HepG2 (cell line): Measurements from ENCODE around the gene NT5C. TPM values are rescaled to one million over a fixed set of nuclear protein-coding genes. Genes with fewer than 3 reads are reported as not detected.

ENCODE experiments used
- AGO2 ChIP-seq: fragments of 200-400 bp; formaldehyde crosslinking; optimal IDR thresholded peaks from 2 replicates; pipeline ENCODE3; 2017; ENCODE audit warnings: mild to moderate bottlenecking, low read depth, low read length, moderate library complexity
- CEBPB ChIP-seq: IDR thresholded peaks from 2 replicates; pipeline ENCODE4 v1.6.1; 2011; ENCODE audit warnings: low read depth, low read length, improper control_type of control experiment, borderline replicate concordance
- FOXO1 ChIP-seq: sonication (generic); formaldehyde crosslinking; IDR thresholded peaks from 2 replicates; pipeline ENCODE4 v1.4.0; 2020; ENCODE audit warnings: missing genetic modification reagents
- HDAC2 ChIP-seq: sonication (generic); formaldehyde crosslinking; IDR thresholded peaks from 2 replicates; pipeline ENCODE4 v1.4.0; 2020; ENCODE audit warnings: missing genetic modification reagents
- HNRNPK ChIP-seq: fragments of 200-400 bp; formaldehyde crosslinking; IDR thresholded peaks from 2 replicates; pipeline ENCODE4 v1.6.1; 2018; ENCODE audit warnings: low read length, low read depth, moderate library complexity, mild to moderate bottlenecking; ENCODE audit not compliant: poor library complexity, severe bottlenecking
- IKZF4 ChIP-seq: sonication (generic); formaldehyde crosslinking; IDR thresholded peaks from 2 replicates; pipeline ENCODE4 v1.5.1; 2020; ENCODE audit warnings: borderline replicate concordance, mild to moderate bottlenecking, low read depth, missing genetic modification reagents; ENCODE audit errors: not compliant biosample characterization
- KAT7 ChIP-seq: IDR thresholded peaks from 2 replicates; pipeline ENCODE4 v1.6.1; 2018; ENCODE audit warnings: borderline replicate concordance, missing compliant biosample characterization
- NR2C2 ChIP-seq: sonication (generic); formaldehyde crosslinking; IDR thresholded peaks from 2 replicates; pipeline ENCODE4 v1.4.0; 2020; ENCODE audit warnings: missing genetic modification reagents, mild to moderate bottlenecking, moderate library complexity, borderline replicate concordance
- NRL ChIP-seq: sonication (generic); formaldehyde crosslinking; IDR thresholded peaks from 2 replicates; pipeline ENCODE4 v1.5.0; 2020; ENCODE audit warnings: missing genetic modification reagents, mild to moderate bottlenecking, moderate library complexity, borderline replicate concordance
- PITX1 ChIP-seq: sonication (generic); formaldehyde crosslinking; IDR thresholded peaks from 2 replicates; pipeline ENCODE4 v1.5.1; 2020; ENCODE audit warnings: mild to moderate bottlenecking, missing genetic modification reagents
- RELA ChIP-seq: sonication (generic); formaldehyde crosslinking; IDR thresholded peaks from 2 replicates; pipeline ENCODE4 v1.4.0; 2020; ENCODE audit warnings: missing genetic modification reagents
- SP1 ChIP-seq, 2 experiments: fragments of 450-650 bp in 1 of 2; sonication (generic) in 1 of 2; formaldehyde crosslinking in 1 of 2; IDR thresholded peaks; 2 replicates each; pipeline versions ENCODE4 v1.4.0 to v1.6.1; 2016 to 2020; ENCODE audit warnings: missing genetic modification reagents in 1 of 2
- TCF7 ChIP-seq: sonication (generic); IDR thresholded peaks from 2 replicates; pipeline ENCODE4 v1.6.1; 2016; ENCODE audit warnings: antibody characterized with exemption, low read depth
- ZBTB20 ChIP-seq: sonication (generic); formaldehyde crosslinking; IDR thresholded peaks from 2 replicates; pipeline ENCODE4 v1.8.1; 2023; ENCODE audit warnings: missing genetic modification reagents, low read depth, mild to moderate bottlenecking, borderline replicate concordance
- ZBTB38 ChIP-seq: sonication (generic); formaldehyde crosslinking; IDR thresholded peaks from 2 replicates; pipeline ENCODE4 v1.5.1; 2020; ENCODE audit warnings: mild to moderate bottlenecking, missing genetic modification reagents
- ZNF329 ChIP-seq: sonication (generic); formaldehyde crosslinking; IDR thresholded peaks from 2 replicates; pipeline ENCODE4 v1.9.0; 2021; ENCODE audit warnings: low read depth, mild to moderate bottlenecking, missing genetic modification reagents
- ZNF468 ChIP-seq: sonication (generic); formaldehyde crosslinking; IDR thresholded peaks from 2 replicates; pipeline ENCODE4 v1.8.0; 2022; ENCODE audit warnings: mild to moderate bottlenecking, moderate library complexity, missing genetic modification reagents
- ZNF598 ChIP-seq: sonication (generic); formaldehyde crosslinking; IDR thresholded peaks from 2 replicates; pipeline ENCODE4 v1.5.1; 2020; ENCODE audit warnings: mild to moderate bottlenecking, missing genetic modification reagents, borderline replicate concordance
- ZNF883 ChIP-seq: sonication (generic); formaldehyde crosslinking; IDR thresholded peaks from 2 replicates; pipeline ENCODE4 v1.5.1; 2020; ENCODE audit warnings: mild to moderate bottlenecking, missing genetic modification reagents; ENCODE audit errors: not compliant biosample characterization
- ZSCAN29 ChIP-seq: sonication (generic); formaldehyde crosslinking; conservative IDR thresholded peaks from 2 replicates; pipeline ENCODE4 v1.4.0; 2020; ENCODE audit warnings: mild to moderate bottlenecking, missing genetic modification reagents
- polyA plus RNA-seq, 8 experiments: library from polyadenylated mRNA; depleted of rRNA in 3 of 8; stranded (reverse) in 7 of 8; unstranded in 1 of 8; fragments of >200 nt; fragmentation: Illumina TruSeq in 4 of 8; extraction: Trizol in 4 of 8; gene quantifications; 2 replicates each; pipeline versions ENCODE4 v1.2.1 to v1.2.3, GENCODE V29; 2011 to 2016; ENCODE audit warnings: low read depth in 4 of 8, missing spikeins in 1 of 8, mixed read lengths in 1 of 8; ENCODE audit not compliant: insufficient read depth in 1 of 8
- total RNA-seq, 5 experiments: library from RNA; depleted of rRNA; stranded (reverse); fragments of >200 nt; fragmentation: Illumina TruSeq; extraction: Trizol; gene quantifications; 2 replicates each; pipeline ENCODE4 v1.2.3, GENCODE V29; 2016; ENCODE audit warnings: low read depth in 1 of 5
- TF ChIP-seq, protein P1 (sequence below): fragments of 450-650 bp; IDR thresholded peaks from 2 replicates; pipeline ENCODE4 v1.6.1; 2016
- TF ChIP-seq, protein P2 (sequence below): sonication (generic); formaldehyde crosslinking; IDR thresholded peaks from 2 replicates; pipeline ENCODE4 v1.4.0; 2020; ENCODE audit warnings: missing genetic modification reagents
- TF ChIP-seq, protein P3 (sequence below): sonication (generic); formaldehyde crosslinking; IDR thresholded peaks from 2 replicates; pipeline ENCODE4 v1.4.0; 2020; ENCODE audit warnings: low read depth, mild to moderate bottlenecking, missing genetic modification reagents
- TF ChIP-seq, protein P4 (sequence below): sonication (generic); formaldehyde crosslinking; IDR thresholded peaks from 2 replicates; pipeline ENCODE4 v1.8.0; 2022; ENCODE audit warnings: mild to moderate bottlenecking, missing genetic modification reagents, borderline replicate concordance

The NT5C gene
- total and polyA plus RNA-seq, 2 of the 13 experiments (the other 11 are each of a cell fraction or from before 2014, with no cell fraction given): 42.8 to 48.6 TPM

DNA sequence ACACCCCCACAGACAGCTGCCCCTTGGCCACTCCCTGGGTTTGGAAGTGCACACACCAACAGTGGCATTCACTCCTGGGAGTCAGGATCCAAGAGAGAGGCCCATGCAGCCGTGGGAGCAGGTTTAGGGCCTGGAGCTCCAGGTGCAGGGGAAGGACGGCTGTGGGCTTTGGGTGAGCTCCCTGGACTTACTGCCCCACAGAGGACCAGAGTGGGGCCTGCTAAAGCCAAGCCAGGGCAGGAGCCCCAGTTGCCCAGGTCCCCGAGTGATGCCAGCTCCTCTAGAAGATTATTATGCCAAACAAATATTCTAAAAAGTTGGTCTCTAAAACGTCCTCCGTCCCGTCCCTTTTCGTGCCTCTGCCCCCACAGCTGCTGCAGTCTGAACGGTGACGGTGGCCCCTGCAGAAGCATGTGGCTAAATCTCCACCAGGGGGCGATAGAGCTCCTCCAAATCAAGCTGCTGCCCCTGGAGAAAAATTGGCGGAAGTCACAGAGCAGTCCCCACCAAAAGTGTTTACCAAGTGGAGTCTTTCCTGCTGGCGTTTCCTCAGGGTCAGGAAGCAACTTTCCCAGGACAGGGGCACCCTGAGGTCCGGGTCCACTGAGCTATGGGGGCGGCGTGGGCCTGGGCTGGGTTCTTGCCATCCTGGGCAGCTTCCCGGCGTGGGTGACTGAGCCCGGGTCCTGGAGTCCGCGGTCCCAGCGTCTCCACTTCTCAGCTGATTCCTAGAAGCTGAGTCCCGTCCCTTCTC lies 17.6 kb downstream of the NT5C start (continued):
- TF ChIP-seq, protein P1, sequence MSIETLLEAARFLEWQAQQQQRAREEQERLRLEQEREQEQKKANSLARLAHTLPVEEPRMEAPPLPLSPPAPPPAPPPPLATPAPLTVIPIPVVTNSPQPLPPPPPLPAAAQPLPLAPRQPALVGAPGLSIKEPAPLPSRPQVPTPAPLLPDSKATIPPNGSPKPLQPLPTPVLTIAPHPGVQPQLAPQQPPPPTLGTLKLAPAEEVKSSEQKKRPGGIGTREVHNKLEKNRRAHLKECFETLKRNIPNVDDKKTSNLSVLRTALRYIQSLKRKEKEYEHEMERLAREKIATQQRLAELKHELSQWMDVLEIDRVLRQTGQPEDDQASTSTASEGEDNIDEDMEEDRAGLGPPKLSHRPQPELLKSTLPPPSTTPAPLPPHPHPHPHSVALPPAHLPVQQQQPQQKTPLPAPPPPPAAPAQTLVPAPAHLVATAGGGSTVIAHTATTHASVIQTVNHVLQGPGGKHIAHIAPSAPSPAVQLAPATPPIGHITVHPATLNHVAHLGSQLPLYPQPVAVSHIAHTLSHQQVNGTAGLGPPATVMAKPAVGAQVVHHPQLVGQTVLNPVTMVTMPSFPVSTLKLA: no peak
- TF ChIP-seq RELA (no peak), NRL (CRISPR knock-in tag) (no peak; the same call in 1 of the 2 replicates), ZBTB20 (no peak), PITX1 (0 out of 2 replicates have a peak, but pooled peaks have one; percentile 29), ZNF329 (CRISPR knock-in tag) (no peak), TCF7 (no peak), ZSCAN29 (0 out of 2 replicates have a peak, but pooled peaks have one; percentile 72), SP1 (IDR thresholded peaks at IDR 0.05) (no peak), SP1 (CRISPR knock-in tag; IDR thresholded peaks at IDR 0.05) (peak; percentile 41; the same call in 1 of the 2 replicates), KAT7 (CRISPR knock-in tag) (no peak), IKZF4 (CRISPR knock-in tag) (no peak), AGO2 (no peak), CEBPB (no peak), ZNF468 (CRISPR knock-in tag) (no peak), ZNF598 (CRISPR knock-in tag) (no peak), NR2C2 (0 out of 2 replicates have a peak, but pooled peaks have one; percentile 43), ZBTB38 (peak; percentile 96), ZNF883 (CRISPR knock-in tag) (no peak), HDAC2 (CRISPR knock-in tag) (peak; percentile 63; the same call in 1 of the 2 replicates), FOXO1 (CRISPR knock-in tag) (peak; percentile 63), HNRNPK (no peak)
- TF ChIP-seq, protein P2, sequence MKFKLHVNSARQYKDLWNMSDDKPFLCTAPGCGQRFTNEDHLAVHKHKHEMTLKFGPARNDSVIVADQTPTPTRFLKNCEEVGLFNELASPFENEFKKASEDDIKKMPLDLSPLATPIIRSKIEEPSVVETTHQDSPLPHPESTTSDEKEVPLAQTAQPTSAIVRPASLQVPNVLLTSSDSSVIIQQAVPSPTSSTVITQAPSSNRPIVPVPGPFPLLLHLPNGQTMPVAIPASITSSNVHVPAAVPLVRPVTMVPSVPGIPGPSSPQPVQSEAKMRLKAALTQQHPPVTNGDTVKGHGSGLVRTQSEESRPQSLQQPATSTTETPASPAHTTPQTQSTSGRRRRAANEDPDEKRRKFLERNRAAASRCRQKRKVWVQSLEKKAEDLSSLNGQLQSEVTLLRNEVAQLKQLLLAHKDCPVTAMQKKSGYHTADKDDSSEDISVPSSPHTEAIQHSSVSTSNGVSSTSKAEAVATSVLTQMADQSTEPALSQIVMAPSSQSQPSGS: 0 out of 2 replicates have a peak, but pooled peaks have one; percentile 27
- TF ChIP-seq, protein P3, sequence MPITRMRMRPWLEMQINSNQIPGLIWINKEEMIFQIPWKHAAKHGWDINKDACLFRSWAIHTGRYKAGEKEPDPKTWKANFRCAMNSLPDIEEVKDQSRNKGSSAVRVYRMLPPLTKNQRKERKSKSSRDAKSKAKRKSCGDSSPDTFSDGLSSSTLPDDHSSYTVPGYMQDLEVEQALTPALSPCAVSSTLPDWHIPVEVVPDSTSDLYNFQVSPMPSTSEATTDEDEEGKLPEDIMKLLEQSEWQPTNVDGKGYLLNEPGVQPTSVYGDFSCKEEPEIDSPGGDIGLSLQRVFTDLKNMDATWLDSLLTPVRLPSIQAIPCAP (CRISPR knock-in tag): no peak
- TF ChIP-seq, protein P4, sequence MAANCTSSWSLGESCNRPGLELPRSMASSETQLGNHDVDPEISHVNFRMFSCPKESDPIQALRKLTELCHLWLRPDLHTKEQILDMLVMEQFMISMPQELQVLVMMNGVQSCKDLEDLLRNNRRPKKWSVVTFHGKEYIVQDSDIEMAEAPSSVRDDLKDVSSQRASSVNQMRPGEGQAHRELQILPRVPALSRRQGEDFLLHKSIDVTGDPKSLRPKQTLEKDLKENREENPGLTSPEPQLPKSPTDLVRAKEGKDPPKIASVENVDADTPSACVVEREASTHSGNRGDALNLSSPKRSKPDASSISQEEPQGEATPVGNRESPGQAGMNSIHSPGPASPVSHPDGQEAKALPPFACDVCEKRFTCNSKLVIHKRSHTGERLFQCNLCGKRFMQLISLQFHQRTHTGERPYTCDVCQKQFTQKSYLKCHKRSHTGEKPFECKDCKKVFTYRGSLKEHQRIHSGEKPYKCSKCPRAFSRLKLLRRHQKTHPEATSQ (CRISPR knock-in tag): no peak
